Activated naive CD8-positive, alpha-beta T cell treated with anti-CD3 and anti-CD28 coated beads, Interleukin-2, amount 50 U/mL, for 24 hours (primary cell): ENCODE measurements around the gene MYMK.

Source experiments
- ATAC-seq: fragments of 150-1000 bp; cut with Tn5 transposase; one replicate; pipeline ENCODE4 v1.10.0; 2021
- DNase-seq: peaks from one replicate; pipeline ENCODE4 v3.0.0; 2021
- H3K27ac Mint-ChIP-seq: one replicate; pipeline ENCODE4 v1.8.0; 2021; ENCODE audit warnings: mild to moderate bottlenecking, mixed read lengths
- H3K27me3 Mint-ChIP-seq: one replicate; pipeline ENCODE4 v1.8.0; 2021; ENCODE audit warnings: mixed read lengths
- H3K36me3 Mint-ChIP-seq: one replicate; pipeline ENCODE4 v1.8.0; 2021; ENCODE audit warnings: low read depth, mixed read lengths
- H3K4me1 Mint-ChIP-seq: one replicate; pipeline ENCODE4 v1.8.0; 2021; ENCODE audit warnings: mixed read lengths
- H3K4me3 Mint-ChIP-seq: one replicate; pipeline ENCODE4 v1.8.0; 2021; ENCODE audit warnings: mild to moderate bottlenecking, moderate library complexity, mixed read lengths
- H3K9me3 Mint-ChIP-seq: one replicate; pipeline ENCODE4 v1.8.0; 2021; ENCODE audit warnings: mixed read lengths

MYMK gene

DNA sequence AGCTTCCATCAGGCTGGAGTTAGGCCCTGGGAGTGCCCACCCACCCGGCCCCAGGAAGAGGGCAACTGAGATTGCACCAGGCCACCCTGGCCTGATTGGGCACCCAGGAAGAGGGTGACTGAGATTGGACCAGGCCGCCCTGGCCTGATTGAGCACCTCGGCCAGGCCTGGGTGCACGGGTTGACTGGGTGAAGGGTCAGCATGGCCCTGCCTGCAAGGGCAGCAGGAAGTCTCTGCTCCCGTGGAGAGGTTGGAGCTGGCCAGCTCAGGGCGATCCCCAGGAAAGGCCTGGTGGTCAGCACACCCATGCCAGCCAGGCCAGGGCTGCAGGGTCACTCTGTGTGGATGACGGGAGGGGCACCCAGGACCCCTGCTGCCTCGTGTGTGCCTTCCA is 21.5 kb upstream of the MYMK start:
- no peaks in the 10 kb centered on the region for H3K4me1 Mint-ChIP-seq
- no peaks in the 10 kb centered on the region for H3K9me3 Mint-ChIP-seq
- no peak for ATAC-seq
- H3K4me3 Mint-ChIP-seq: no peak overlapping the region
- H3K36me3 Mint-ChIP-seq: no peaks in the 10 kb centered on the region
- DNase-seq: no peak
- H3K27me3 Mint-ChIP-seq: no peaks in the 10 kb centered on the region
- no peak overlapping the region for H3K27ac Mint-ChIP-seq

DNA sequence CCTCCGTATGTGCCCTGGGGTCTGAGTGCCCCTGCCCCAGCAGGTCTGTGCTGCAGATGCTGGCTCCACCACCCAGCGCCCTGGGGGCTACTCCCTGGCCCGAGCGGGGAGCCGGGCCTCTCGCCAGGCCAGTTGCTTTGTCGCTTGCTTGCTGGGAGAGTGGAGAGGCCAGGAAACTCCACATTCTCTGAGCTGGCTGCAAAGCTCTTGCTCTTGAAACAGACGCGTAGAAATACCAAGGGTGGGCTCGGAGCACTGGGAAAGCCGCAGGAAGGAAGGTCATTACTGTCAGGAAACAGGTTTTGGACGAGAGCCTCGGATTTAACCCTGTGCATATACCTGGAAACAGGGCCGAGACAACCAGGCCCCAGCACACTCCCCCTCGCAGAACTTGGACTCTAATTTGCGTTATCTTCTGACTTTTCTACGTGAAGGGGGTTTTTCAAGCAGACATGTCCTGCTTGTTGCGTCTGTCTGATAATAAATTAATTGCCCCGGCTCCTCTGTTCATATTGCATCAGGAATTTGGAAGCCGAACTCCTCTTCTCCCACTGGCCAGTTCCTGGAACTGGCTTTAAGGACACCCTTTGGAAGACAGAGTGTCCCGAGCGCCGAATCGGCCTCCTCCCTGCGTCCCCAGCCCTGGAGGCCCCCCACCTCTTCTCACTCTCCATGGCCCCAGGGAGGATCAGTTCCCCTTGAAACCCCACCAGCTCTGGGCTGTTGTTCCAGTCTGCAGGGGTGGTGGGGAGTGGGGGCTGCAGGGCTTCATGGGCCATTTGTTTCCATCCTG is 20.9 kb upstream of the MYMK start:
- Mint-ChIP-seq H3K27me3 (no peaks in the 10 kb centered on the region), H3K36me3 (no peaks in the 10 kb centered on the region), H3K4me3 (no peak overlapping the region), H3K9me3 (no peaks in the 10 kb centered on the region), H3K27ac (no peak overlapping the region), H3K4me1 (no peaks in the 10 kb centered on the region)
- no peak for ATAC-seq
- DNase-seq: no peak

DNA sequence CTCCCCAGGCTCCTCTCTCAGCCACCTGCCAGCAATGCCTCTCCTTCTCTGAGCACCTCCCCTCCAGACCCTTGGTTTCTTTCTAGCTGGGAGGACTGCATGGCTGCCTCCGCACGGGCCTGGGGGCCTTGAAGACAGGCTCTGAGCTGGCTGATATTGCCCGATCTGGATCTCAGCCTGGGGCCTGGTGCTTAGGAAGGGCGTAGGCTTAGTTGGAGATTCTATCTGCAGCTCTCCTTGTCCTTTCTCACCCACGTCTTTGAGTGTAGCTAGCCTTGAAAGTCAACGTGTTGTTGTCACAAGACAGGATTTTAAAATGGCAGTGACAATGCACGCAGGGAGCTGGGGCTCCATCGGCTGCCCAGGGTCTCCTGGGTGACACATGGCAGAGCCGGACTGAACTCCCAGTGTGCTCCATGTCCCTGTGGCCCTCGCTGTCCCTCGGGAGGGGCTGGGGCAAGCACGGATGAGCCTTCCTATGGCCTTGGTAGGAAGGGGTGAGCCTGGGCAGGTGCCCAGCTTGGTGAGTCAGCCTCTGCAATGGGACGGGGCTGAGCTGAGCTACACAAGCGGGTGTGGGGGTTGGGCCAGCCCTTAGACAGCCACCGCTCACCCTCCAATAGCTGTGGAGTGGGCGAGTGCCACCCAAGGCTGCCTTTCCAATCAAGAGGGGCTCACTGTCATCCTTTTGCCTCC is 19.2 kb upstream of the MYMK start:
- Mint-ChIP-seq H3K27ac (no peak overlapping the region), H3K27me3 (peaks cover 4% of the 10 kb centered on the region), H3K4me3 (no peak overlapping the region), H3K4me1 (peaks cover 4% of the 10 kb centered on the region), H3K9me3 (no peaks in the 10 kb centered on the region), H3K36me3 (no peaks in the 10 kb centered on the region)
- DNase-seq (no peak), ATAC-seq (no peak)

DNA sequence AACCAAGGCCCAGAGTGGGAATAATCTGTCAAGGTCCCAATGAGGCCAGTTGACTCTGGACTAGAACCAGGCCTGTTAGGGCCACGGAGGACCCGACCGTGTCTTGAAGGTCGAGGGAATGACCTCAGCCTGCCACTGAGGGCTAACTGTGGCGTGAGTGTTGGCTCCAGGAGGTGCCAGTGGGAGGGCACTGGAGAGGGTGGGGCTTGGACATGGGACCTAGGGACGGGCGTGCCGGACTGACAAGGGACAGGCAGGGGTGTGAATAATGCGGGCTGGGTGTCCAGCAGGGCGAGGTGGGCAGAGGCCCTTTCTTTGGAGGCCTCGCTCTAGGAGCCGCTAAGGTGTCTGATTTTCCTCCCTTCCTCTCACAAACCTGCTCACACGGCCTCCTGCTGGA is 17.2 kb upstream of the MYMK start:
- no peak overlapping the region for H3K4me3 Mint-ChIP-seq
- ATAC-seq: no peak
- H3K27me3 Mint-ChIP-seq: peaks cover 7% of the 10 kb centered on the region
- H3K9me3 Mint-ChIP-seq: no peaks in the 10 kb centered on the region
- no peak overlapping the region for H3K27ac Mint-ChIP-seq
- peaks cover 5% of the 10 kb centered on the region for H3K4me1 Mint-ChIP-seq
- no peaks in the 10 kb centered on the region for H3K36me3 Mint-ChIP-seq
- DNase-seq: no peak

DNA sequence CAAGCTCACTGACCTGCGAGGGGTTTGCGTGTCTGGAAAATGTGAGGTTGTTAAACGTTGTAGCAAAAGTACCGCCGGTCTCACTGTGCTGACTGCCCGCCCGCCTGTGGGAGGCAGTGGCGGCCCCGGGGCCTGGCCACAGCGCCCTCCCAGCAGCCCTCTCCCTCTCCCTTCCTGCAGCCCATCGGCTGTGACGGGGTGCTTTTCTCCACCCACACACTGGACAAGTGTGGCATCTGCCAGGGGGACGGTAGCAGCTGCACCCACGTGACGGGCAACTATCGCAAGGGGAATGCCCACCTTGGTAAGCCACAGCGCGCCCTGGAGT is 15.9 kb upstream of the MYMK start:
- Mint-ChIP-seq H3K4me1 (peaks cover 5% of the 10 kb centered on the region), H3K27ac (no peak overlapping the region), H3K4me3 (no peak overlapping the region), H3K27me3 (peaks cover 7% of the 10 kb centered on the region), H3K9me3 (no peaks in the 10 kb centered on the region), H3K36me3 (no peaks in the 10 kb centered on the region)
- ATAC-seq (no peak), DNase-seq (no peak)

DNA sequence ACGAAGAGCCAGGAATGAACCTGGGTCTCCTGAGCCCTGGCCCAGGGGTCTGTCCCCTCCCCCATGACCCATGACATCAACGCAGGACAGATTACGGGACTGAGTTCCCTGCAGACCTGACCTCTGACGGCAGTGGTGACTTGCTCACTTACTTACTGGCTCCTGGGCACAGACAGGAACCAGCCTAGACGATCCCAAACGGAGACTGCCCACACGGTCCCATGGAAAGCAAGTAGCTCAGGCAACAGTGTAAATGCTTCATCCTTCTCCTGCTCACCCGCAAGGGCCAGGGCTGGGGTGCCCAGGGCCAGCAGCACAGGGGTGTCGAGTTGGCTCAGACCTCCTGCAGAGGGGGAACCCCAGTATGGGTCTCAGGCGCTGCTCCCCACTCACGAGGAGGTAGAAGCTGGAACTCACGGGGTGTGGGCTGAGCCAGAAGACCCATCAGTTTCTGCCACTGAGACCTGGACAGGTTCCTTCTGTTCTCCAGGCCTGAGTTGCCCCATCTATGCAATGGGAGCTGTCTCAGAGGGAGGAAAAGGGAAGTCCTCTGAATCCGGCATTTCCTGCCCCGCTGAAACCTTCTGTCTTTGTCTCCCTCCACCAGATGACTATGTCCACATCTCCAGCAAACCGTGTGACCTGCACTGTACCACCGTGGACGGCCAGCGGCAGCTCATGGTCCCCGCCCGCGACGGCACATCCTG is 15.4 kb upstream of the MYMK start:
- no peaks in the 10 kb centered on the region for H3K36me3 Mint-ChIP-seq
- ATAC-seq (no peak), DNase-seq (no peak)
- H3K4me1 Mint-ChIP-seq: peaks cover 5% of the 10 kb centered on the region
- H3K27ac Mint-ChIP-seq: no peak overlapping the region
- no peak overlapping the region for H3K4me3 Mint-ChIP-seq
- H3K27me3 Mint-ChIP-seq: peaks cover 7% of the 10 kb centered on the region
- no peaks in the 10 kb centered on the region for H3K9me3 Mint-ChIP-seq

DNA sequence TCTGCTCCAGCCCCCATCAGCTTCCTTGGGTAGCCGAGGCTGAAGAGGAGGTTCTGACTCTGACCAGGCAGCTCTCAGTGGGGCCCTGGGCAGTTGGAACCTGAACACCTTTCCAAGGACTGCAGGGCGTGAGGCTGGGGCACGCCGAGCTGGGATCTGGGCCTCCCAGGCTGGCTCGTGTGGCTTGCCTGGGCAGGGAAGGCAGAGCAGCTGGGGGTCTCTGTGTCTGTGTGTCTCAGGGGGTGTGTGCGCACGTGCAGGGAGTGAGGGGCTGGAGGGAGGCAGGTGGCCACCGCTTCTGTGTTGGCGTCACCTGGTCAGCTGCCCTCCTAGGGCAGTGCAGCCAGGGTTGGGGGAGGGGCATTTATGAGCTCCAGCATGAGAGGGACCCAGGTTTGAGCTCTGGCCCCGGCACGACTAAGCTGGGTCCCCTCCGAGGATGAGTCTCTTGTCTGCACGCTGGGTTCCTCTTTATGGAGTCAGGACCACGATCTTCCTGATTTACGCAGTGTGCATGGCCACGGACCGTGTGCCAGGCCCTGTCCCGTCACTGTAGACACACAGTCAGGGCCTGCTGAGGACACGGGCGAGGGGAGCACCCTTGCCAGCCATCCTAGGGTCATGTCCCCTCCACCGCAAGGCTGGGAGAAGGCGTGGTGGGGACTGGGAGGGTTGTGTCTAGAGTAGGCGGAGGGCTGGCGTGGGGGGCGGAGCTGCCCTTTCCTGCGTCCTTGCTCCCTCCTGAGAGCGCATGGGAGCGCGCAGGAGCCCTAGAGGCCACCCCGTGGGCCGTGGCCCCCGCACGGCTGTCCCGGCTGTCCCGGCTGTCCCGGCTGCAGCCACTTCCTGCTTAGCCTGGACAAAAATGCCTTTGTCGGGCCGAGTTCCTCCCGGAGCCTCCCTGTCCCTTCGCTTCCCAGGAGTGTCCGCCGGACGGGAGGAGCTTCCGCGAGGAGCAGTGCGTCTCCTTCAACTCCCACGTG is 14.4 kb upstream of the MYMK start:
- ATAC-seq (no peak), DNase-seq (no peak)
- peaks cover 5% of the 10 kb centered on the region for H3K4me1 Mint-ChIP-seq
- H3K27ac Mint-ChIP-seq: no peak overlapping the region
- H3K9me3 Mint-ChIP-seq: no peaks in the 10 kb centered on the region
- H3K27me3 Mint-ChIP-seq: peaks cover 7% of the 10 kb centered on the region
- no peaks in the 10 kb centered on the region for H3K36me3 Mint-ChIP-seq
- no peak overlapping the region for H3K4me3 Mint-ChIP-seq

DNA sequence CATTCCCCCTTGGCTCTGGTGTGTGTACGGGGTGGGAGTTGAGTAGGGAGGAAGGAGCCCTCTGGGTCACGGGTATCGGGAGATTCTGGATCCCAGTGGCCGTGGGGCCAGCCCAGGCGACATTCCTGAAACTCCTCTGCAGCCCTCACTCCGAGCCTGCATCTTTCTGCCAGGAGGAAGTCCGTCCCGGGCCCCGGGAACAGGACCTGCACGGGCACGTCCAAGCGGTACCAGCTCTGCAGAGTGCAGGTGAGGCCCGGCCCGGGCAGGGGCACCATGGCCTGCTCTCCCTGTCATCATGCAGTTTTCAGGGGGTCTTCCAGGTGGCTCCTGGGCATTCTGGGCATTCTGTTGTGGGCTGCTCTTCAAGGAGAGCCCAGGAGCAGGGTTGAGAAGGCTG is 13.4 kb upstream of the MYMK start:
- Mint-ChIP-seq H3K4me3 (no peak overlapping the region), H3K27ac (no peak overlapping the region), H3K4me1 (peaks cover 13% of the 10 kb centered on the region), H3K9me3 (no peaks in the 10 kb centered on the region), H3K27me3 (peaks cover 11% of the 10 kb centered on the region), H3K36me3 (no peaks in the 10 kb centered on the region)
- no peak for ATAC-seq
- no peak for DNase-seq

DNA sequence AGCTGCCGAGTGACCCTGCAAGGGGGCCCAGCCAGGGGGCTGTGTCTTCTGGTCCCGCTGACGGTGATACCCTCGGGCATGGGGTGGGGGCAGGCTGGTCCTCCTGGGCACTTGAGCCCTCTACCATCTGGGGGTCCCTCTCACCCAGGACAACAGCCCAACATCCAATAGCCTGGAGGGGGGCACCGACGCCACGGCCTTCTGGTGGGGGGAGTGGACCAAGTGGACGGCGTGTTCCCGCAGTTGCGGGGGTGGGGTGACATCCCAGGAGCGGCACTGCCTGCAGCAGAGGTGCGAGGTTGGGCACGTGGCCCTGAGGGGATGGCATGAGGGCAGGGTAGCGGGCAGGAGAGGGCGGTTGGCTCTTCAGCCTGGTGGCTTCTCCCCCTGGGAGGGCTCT is 12.5 kb upstream of the MYMK start:
- Mint-ChIP-seq H3K4me1 (peaks cover 18% of the 10 kb centered on the region), H3K4me3 (no peak overlapping the region), H3K36me3 (no peaks in the 10 kb centered on the region), H3K27me3 (peaks cover 15% of the 10 kb centered on the region), H3K9me3 (no peaks in the 10 kb centered on the region), H3K27ac (no peak overlapping the region)
- ATAC-seq (no peak), DNase-seq (no peak)

DNA sequence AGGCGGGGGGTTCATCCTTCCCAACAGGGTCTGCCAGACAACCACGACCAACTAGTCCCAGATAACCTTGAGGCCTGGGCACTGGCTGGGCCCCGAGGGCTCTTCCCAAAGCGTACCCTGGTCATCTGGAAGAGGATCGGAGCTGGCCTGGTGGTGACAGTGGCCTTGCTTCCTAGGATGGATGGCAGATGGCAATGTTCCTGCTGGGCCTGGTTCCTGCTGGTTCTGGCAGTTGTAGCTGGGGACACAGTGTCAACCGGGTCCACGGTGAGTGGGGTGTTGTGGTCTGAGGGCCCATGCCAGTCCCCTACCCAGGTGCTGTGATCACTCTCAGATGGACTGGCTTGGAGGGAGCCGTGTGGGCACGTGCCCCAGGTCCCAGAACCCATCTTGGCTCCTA is 11.8 kb upstream of the MYMK start:
- no peaks in the 10 kb centered on the region for H3K36me3 Mint-ChIP-seq
- no peaks in the 10 kb centered on the region for H3K9me3 Mint-ChIP-seq
- ATAC-seq (no peak), DNase-seq (no peak)
- no peak overlapping the region for H3K4me3 Mint-ChIP-seq
- peaks cover 18% of the 10 kb centered on the region for H3K4me1 Mint-ChIP-seq
- H3K27ac Mint-ChIP-seq: no peak overlapping the region
- peaks cover 19% of the 10 kb centered on the region for H3K27me3 Mint-ChIP-seq

DNA sequence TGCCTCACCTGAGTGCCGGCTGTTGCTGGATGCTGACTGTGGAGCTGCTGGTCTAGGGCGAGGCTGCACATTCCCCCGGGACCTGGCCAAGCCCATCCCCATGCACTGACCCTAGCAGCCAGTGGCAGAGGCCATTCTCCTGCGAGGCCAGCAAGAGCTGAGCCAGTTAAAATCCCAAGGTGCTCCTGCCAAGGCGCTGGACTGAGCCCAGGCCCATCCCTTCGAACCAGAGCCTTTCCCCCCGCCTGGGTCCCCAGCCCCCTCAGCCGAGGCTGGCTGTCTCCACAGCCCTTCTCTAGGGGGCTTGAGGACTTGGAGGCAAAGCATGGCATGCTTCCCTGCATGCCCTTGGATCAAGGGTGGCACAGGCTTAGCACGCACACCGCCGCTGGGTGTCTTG is 11.3 kb upstream of the MYMK start:
- DNase-seq (no peak), ATAC-seq (no peak)
- H3K4me1 Mint-ChIP-seq: peaks cover 18% of the 10 kb centered on the region
- H3K9me3 Mint-ChIP-seq: no peaks in the 10 kb centered on the region
- H3K36me3 Mint-ChIP-seq: no peaks in the 10 kb centered on the region
- no peak overlapping the region for H3K4me3 Mint-ChIP-seq
- H3K27me3 Mint-ChIP-seq: peaks cover 19% of the 10 kb centered on the region
- no peak overlapping the region for H3K27ac Mint-ChIP-seq

DNA sequence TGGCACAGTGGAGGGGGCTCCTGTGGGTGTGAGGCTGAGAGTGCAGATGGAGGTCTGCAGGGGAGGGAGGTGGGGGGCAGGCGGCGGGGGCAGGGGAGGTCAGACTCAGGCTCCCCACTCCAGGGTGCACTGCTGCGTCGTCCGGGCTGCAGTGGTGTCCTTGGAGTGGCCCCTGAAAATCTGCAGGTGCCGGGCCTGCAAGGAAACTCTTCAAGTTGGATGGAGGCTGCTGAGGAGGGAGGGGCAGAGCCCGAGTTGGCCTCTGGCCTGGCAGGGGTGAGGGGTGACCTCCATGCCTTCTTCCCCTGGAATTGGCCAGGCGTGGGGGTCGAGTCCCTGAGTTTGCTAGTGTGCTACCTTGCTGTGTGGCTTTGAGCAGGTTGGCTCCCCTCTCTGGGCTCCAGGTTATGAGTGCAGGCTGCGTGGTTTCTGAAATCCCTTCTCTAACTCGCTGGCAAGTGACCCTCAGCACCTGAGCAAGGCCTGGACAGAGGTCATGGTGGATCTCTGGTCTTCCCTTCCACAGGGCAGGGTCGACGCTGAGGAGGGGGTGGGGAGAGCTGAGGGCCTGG is 10.6 kb upstream of the MYMK start:
- H3K4me3 Mint-ChIP-seq: no peak overlapping the region

DNA sequence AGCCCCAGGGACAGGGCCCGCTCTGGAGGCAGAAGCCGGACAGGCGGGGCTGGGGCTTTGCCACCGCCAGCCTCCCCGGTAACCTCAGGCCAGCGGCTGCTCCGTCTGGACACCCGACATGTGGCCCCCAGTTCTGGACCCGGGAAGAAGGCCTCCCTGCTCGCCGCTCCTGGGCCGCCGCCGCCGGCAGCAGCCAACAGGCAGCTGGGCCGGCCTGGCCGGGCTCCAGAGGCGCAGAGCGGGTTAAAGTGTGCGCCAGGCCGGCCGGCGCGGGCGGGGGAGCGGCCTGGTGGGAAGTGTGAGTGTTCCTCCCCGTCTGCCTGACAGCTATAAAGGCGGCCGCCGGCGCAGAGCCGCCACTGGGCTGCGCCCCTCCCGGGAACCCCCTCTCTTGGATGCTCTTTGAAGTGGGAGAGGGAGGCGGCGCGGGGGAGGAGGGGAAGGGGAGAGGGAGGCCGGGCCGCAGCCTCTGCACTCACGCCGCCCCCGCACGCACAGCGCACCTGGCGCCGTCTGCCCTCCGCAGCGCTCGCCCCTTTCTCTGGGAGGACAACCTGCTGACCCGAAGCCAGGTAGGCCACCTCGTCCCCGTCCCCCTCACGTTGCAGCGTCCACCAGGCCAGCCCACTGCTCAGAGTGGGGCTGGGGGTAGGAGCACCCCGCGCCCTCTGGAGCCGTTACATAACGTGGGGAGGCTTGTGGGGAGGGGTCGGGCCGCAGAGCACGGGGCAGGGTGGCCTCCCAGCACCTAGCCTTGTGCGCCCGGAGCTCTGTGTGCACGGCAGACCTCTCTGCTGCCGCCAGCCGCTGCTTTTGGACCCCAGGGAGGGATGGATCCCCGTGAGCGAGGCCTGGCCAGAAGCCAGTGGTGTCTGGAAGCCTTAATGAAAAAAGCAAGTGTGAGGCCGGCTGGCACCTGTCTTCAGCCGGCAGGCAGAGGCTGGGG is 9.9 kb upstream of the MYMK start, which contains the start of gene ADAMTSL2:
TSS of gene ADAMTSL2 (plus strand) at position 359 of the 946 bp plus-strand sequence. CDS start 2,009 bp downstream, outside the sequence.
- H3K36me3 Mint-ChIP-seq: no peaks in the 10 kb centered on the region
- H3K27ac Mint-ChIP-seq: no peak within 1 kb of the TSS
- H3K9me3 Mint-ChIP-seq: no peaks in the 10 kb centered on the region
- peak; percentile 40 for DNase-seq
- H3K4me1 Mint-ChIP-seq: peaks cover 18% of the 10 kb centered on the region
- peaks cover 20% of the 10 kb centered on the region for H3K27me3 Mint-ChIP-seq
- peak; percentile 52 for ATAC-seq
- H3K4me3 Mint-ChIP-seq: no peak within 1 kb of the TSS

More for the DNA sequence above, 10.6 kb upstream of the MYMK start:
- ATAC-seq (no peak), DNase-seq (no peak)
- Mint-ChIP-seq H3K27me3 (peaks cover 19% of the 10 kb centered on the region), H3K27ac (no peak overlapping the region), H3K4me1 (peaks cover 18% of the 10 kb centered on the region), H3K9me3 (no peaks in the 10 kb centered on the region), H3K36me3 (no peaks in the 10 kb centered on the region)
